ENCODE data around the gene ACSF3. TPM values are rescaled to one million over a fixed set of nuclear protein-coding genes. Genes with fewer than 3 reads are reported as not detected.
A peak's percentile ranks its signal among the peaks of the same experiment; 100 is the strongest.

The ACSF3 gene
- total RNA-seq, 3 donors from 2014 or later (not counting 1 experiment from before 2014, with no cell fraction given), result 45.0 to 71.4 (median 51.6) TPM

DNA sequence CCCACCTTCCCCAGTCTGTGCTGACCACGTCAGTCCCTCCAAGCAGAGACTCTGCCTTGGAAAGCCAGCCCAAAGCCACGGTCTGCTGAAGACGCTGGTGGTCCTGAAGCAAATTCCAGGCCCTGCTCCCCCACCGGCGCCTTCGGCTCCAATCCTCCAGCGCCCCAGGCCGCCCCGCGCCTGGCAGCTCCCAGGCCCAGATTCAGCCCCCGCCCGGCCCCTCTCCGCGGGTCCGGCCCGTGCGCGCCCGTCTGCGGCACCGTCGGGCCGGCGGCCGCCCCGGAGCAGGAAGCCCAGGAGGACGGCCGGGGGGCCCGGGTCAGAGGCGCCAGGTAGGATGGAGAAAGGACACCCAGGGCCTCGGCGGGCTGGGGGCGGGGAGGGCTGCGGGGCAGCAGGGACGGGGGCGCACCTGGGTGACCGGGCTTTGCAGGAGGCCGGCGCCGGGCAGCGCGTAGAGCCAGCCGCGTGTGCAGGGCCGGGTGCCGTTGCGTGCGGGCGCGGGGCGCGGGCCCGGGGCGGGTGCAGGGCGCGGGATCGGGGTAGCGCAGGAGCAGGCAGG lies 107.3 kb downstream of the ACSF3 start:
- TF ChIP-seq, protein P1, sequence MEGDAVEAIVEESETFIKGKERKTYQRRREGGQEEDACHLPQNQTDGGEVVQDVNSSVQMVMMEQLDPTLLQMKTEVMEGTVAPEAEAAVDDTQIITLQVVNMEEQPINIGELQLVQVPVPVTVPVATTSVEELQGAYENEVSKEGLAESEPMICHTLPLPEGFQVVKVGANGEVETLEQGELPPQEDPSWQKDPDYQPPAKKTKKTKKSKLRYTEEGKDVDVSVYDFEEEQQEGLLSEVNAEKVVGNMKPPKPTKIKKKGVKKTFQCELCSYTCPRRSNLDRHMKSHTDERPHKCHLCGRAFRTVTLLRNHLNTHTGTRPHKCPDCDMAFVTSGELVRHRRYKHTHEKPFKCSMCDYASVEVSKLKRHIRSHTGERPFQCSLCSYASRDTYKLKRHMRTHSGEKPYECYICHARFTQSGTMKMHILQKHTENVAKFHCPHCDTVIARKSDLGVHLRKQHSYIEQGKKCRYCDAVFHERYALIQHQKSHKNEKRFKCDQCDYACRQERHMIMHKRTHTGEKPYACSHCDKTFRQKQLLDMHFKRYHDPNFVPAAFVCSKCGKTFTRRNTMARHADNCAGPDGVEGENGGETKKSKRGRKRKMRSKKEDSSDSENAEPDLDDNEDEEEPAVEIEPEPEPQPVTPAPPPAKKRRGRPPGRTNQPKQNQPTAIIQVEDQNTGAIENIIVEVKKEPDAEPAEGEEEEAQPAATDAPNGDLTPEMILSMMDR (IDR thresholded peaks at IDR 0.05), result no peak
- no peak overlapping the region for H3K27ac Mint-ChIP-seq
- Histone ChIP-seq H3K4me1 (ENCODE audit: control insufficient read depth, insufficient read depth, low read length) (peaks cover 15% of the 10 kb centered on the region), H3K27me3 (ENCODE audit: control insufficient read depth, insufficient read depth, low read length) (peaks cover 26% of the 10 kb centered on the region), H3K4me3 (ENCODE audit: low read length) (no peak overlapping the region), H3K36me3 (ENCODE audit: control insufficient read depth, insufficient read depth, low read length) (no peaks in the 10 kb centered on the region), H3K27ac (ENCODE audit: low read length) (no peak overlapping the region), H3K9me3 (ENCODE audit: control insufficient read depth, insufficient read depth, low read length) (peaks cover 3% of the 10 kb centered on the region)
- intact Hi-C loops (cut with micrococcal nuclease), result no loop called here
- peaks cover 21 to 22% of the 10 kb centered on the region in 2 donors for H3K27me3 Mint-ChIP-seq (ENCODE audit: low read depth in 2 of 2)
- peak overlapping the region; percentile 52 for H3K4me3 Mint-ChIP-seq
- DNase-seq (no peak), ATAC-seq (peak in 1 of 3 donors; percentile 7)
- no peaks in the 10 kb centered on the region for H3K36me3 Mint-ChIP-seq
- H3K4me1 Mint-ChIP-seq, result peaks cover 5% of the 10 kb centered on the region in 2 donors
- no peaks in the 10 kb centered on the region for H3K9me3 Mint-ChIP-seq
- WGBS (ENCODE audit: insufficient coverage), result 3% methylated on average over 58 of the region's 58 CpGs

DNA sequence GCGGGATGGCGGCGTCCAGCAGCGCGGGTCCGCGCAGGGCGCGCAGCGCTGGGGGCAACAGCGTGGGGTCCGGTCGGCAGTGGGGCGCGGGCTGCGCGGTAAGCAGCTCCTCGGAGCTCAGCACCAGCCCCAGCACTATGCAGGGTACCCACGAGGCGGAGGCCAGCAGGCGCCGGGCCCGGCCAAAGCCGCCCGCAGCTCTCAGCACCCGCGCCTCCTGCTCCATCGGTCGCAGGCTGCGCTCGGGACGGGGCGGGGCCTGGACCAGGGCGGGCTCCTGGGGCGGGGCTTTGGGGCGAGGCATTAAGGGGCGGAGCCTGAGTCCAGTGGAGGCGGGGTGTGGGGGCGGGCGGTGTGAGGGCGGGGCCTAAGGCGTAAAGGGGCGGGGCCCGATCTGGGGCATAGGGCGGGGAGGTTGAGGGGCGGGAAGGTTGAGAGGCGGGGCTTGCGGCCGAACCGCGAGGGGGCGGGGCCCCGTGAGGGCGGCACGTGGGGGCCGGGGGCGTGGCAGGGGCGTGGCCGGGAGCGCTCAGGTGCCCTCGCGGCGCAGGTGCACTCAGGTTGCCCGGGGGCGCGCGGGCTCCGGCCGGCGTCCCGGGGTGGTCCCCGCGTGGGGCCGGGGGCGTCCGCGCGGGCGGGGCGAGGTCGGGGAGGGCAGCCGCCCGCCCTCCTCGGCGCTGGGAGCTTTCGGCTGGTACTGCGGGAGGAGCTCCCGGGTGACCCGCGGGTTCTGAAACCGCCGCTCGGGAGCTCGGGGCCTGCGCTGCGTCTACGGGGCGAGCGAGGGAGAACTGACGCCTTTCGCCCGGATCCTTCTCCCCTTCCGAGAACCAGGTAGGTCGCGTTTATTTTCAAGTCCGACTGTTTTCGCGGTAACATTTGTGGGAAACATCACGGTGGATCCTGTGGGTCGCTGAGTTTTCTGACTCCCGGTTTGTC lies 108.1 kb downstream of the ACSF3 start:
- intact Hi-C loops (cut with micrococcal nuclease), result no loop called here
- Histone ChIP-seq H3K4me1 (ENCODE audit: control insufficient read depth, insufficient read depth, low read length) (peaks cover 15% of the 10 kb centered on the region), H3K27ac (ENCODE audit: low read length) (no peak overlapping the region), H3K36me3 (ENCODE audit: control insufficient read depth, insufficient read depth, low read length) (no peaks in the 10 kb centered on the region), H3K27me3 (ENCODE audit: control insufficient read depth, insufficient read depth, low read length) (peaks cover 26% of the 10 kb centered on the region), H3K4me3 (ENCODE audit: low read length) (no peak overlapping the region), H3K9me3 (ENCODE audit: control insufficient read depth, insufficient read depth, low read length) (peaks cover 3% of the 10 kb centered on the region)
- peak; percentile 89 to 94 (median 92) for ATAC-seq
- H3K9me3 Mint-ChIP-seq, result no peaks in the 10 kb centered on the region
- DNase-seq, result peak; percentile 66 to 82
- TF ChIP-seq, protein P1 (IDR thresholded peaks at IDR 0.05), result no peak
- peak overlapping the region; percentile 74 for H3K4me3 Mint-ChIP-seq
- WGBS (ENCODE audit: insufficient coverage), result 3% methylated on average over 109 of the region's 111 CpGs
- H3K4me1 Mint-ChIP-seq, result peaks cover 5% of the 10 kb centered on the region in 2 donors
- no peak overlapping the region for H3K27ac Mint-ChIP-seq
- peaks cover 23 to 24% of the 10 kb centered on the region in 2 donors for H3K27me3 Mint-ChIP-seq (ENCODE audit: low read depth in 2 of 2)
- H3K36me3 Mint-ChIP-seq, result no peaks in the 10 kb centered on the region

GRCh38 chr16:89202422-89203215 lies 109.0 kb downstream of the ACSF3 start:
- peaks cover 5% of the 10 kb centered on the region in 2 donors for H3K4me1 Mint-ChIP-seq
- peaks cover 3% of the 10 kb centered on the region for H3K9me3 ChIP-seq (ENCODE audit: control insufficient read depth, insufficient read depth, low read length)
- H3K9me3 Mint-ChIP-seq, result no peaks in the 10 kb centered on the region
- TF ChIP-seq, protein P1 (IDR thresholded peaks at IDR 0.05), result no peak
- DNase-seq (no peak), ATAC-seq (no peak)
- WGBS (ENCODE audit: insufficient coverage), result 50% methylated on average over 49 of the region's 49 CpGs
- H3K27ac ChIP-seq (ENCODE audit: low read length), result no peak overlapping the region
- no peaks in the 10 kb centered on the region for H3K36me3 ChIP-seq (ENCODE audit: control insufficient read depth, insufficient read depth, low read length)
- H3K27ac Mint-ChIP-seq, result peak overlapping the region in 1 of 2 donors; percentile 35
- peak overlapping the region; percentile 74 for H3K4me3 Mint-ChIP-seq
- H3K4me1 ChIP-seq (ENCODE audit: control insufficient read depth, insufficient read depth, low read length), result peaks cover 15% of the 10 kb centered on the region
- H3K27me3 ChIP-seq (ENCODE audit: control insufficient read depth, insufficient read depth, low read length), result peaks cover 26% of the 10 kb centered on the region
- intact Hi-C loops (cut with micrococcal nuclease), result no loop called here
- no peak overlapping the region for H3K4me3 ChIP-seq (ENCODE audit: low read length)
- H3K36me3 Mint-ChIP-seq, result no peaks in the 10 kb centered on the region
- peaks cover 26 to 29% of the 10 kb centered on the region in 2 donors for H3K27me3 Mint-ChIP-seq (ENCODE audit: low read depth in 2 of 2)

Other genes with a start within 250 kb of the ACSF3 start
- gene GALNS, start 236.9 kb upstream of the ACSF3 start, total RNA-seq, result 10 to 100 TPM; 58.1 to 75.8 (median 65.7) TPM
- 10 to 100 TPM; 31.9 to 39.0 (median 36.2) TPM for gene TRAPPC2L, start 236.7 kb upstream of the ACSF3 start, total RNA-seq
- gene PABPN1L, start 227.2 kb upstream of the ACSF3 start, total RNA-seq, result under 1 TPM in 1 of 3 donors, not detected in 2; 0.43 TPM
- gene CBFA2T3, start 116.6 kb upstream of the ACSF3 start, total RNA-seq, result 1 to 10 TPM; 2.5 to 7.8 (median 4.2) TPM
- under 1 TPM in 1 of 3 donors, not detected in 2; 0.20 TPM for gene CDH15, start 77.9 kb downstream of the ACSF3 start, total RNA-seq
- under 1 TPM in 1 of 3 donors, not detected in 2; 0.75 TPM for gene SLC22A31, start 106.7 kb downstream of the ACSF3 start, total RNA-seq
- 10 to 100 TPM in 2 of 3 donors, 1 to 10 TPM in 1; 7.0 to 14.1 (median 11.8) TPM for gene ZNF778, start 123.9 kb downstream of the ACSF3 start, total RNA-seq

All from natural killer cell (primary cell).